ENCODE measurements around the gene CRNKL1.

The CRNKL1 gene

GRCh38 chr20:19990850-19991249 is 61.4 kb downstream of the CRNKL1 start:
- no peak overlapping the region for H3K4me3 ChIP-seq (ENCODE audit: low read depth, low read length)
- no peak for DNase-seq (ENCODE audit: low read depth)

GRCh38 chr20:19987046-19987445 is 65.2 kb downstream of the CRNKL1 start:
- no peak for DNase-seq (ENCODE audit: low read depth)
- no peak overlapping the region for H3K4me3 ChIP-seq (ENCODE audit: low read depth, low read length)
- TF ChIP-seq CTCF (IDR thresholded peaks at IDR 0.05; ENCODE audit: low read depth, low read length, missing control alignments): no peak
- in situ Hi-C loops (cut with HindIII; ENCODE audit: low sequenced_read_pairs): no loop called here

More at GRCh38 chr20:19990850-19991249, 61.4 kb downstream of the CRNKL1 start:
- in situ Hi-C loops (cut with HindIII; ENCODE audit: low sequenced_read_pairs): no loop called here
- TF ChIP-seq CTCF (IDR thresholded peaks at IDR 0.05; ENCODE audit: low read depth, low read length, missing control alignments): no peak

- DNase-seq (ENCODE audit: low read depth): no peak
- no peak for TF ChIP-seq CTCF (IDR thresholded peaks at IDR 0.05; ENCODE audit: low read depth, low read length, missing control alignments)
- no peak overlapping the region for H3K4me3 ChIP-seq (ENCODE audit: low read depth, low read length)
- in situ Hi-C loops (cut with HindIII; ENCODE audit: low sequenced_read_pairs): no loop called here
These were observed 65.8 kb downstream of the CRNKL1 start for GRCh38 chr20:19986419-19986818.
